Erythroblast (primary cell): ENCODE measurements around the gene UGT1A7.

Source experiments
- GATA1 ChIP-seq: IDR thresholded peaks from 2 replicates; pipeline ENCODE4 v1.6.1; 2011; ENCODE audit warnings: low read depth, mild to moderate bottlenecking, control low read depth, low read length, moderate library complexity
- POLR2A ChIP-seq: IDR thresholded peaks from 2 replicates; pipeline ENCODE4 v1.6.1; 2011; ENCODE audit warnings: mild to moderate bottlenecking, low read length

DNA sequence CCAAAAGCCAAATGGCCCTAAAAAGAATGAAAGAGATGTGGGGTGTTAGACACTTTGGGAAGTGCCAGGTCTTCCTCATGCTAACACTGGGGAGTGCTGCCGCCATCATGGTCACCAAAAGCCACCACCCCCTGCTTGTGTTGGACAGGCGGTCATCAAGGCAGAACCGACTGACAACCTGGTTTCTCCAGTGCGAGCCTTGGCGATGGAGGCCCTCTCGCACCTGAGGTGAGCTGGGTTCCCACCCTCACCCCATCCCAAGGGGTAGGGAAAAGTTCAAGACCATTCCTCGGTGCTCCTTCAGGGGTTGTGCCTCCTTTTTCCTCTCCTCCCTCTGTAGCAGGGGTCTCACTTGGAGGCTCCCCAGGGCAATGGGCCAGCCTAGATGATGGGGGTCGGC is 130.0 kb downstream of the UGT1A7 start:
- no peak for TF ChIP-seq POLR2A
- TF ChIP-seq GATA1, result no peak
